ENCODE data around the gene CCDC57.

DNA sequence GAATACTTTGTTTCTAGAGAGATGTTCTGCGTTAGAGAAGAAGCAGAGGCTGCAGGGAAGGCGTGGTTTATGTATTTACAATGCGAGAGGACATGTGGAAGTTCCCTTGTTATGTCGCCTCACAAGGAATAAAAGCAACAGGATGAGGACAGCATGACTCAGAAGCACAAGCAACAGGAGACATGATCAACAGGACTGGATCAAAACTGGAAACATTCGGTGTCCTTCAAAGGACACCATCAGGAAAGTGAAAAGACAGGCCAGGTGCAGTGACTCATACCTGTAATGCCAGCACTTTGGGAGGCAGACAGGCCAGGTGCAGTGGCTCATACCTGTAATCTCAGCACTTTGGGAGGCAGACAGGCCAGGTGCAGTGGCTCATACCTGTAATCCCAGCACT lies 52.6 kb downstream of the CCDC57 start:
- TF ChIP-seq, protein P1, sequence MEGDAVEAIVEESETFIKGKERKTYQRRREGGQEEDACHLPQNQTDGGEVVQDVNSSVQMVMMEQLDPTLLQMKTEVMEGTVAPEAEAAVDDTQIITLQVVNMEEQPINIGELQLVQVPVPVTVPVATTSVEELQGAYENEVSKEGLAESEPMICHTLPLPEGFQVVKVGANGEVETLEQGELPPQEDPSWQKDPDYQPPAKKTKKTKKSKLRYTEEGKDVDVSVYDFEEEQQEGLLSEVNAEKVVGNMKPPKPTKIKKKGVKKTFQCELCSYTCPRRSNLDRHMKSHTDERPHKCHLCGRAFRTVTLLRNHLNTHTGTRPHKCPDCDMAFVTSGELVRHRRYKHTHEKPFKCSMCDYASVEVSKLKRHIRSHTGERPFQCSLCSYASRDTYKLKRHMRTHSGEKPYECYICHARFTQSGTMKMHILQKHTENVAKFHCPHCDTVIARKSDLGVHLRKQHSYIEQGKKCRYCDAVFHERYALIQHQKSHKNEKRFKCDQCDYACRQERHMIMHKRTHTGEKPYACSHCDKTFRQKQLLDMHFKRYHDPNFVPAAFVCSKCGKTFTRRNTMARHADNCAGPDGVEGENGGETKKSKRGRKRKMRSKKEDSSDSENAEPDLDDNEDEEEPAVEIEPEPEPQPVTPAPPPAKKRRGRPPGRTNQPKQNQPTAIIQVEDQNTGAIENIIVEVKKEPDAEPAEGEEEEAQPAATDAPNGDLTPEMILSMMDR (IDR thresholded peaks at IDR 0.05) = no peak
- TF ChIP-seq EZH2 (IDR thresholded peaks at IDR 0.05) (no peak), EZH2phosphoT487 (IDR thresholded peaks at IDR 0.05) (no peak)
